Parathyroid adenoma (tissue), 2 donors: ENCODE data around the gene IL6.

Experiments
- H2AFZ ChIP-seq: fragments of 300-600 bp; sonication (generic); one replicate; pipeline ENCODE4 v1.7.0; 2017; ENCODE audit warnings: antibody characterized with exemption, mild to moderate bottlenecking
- H3K27ac ChIP-seq: fragments of 300-600 bp; sonication (generic); one replicate; pipeline ENCODE4 v1.7.0; 2017
- H3K27me3 ChIP-seq: fragments of 300-600 bp; sonication (generic); one replicate; pipeline ENCODE4 v1.7.0; 2017; ENCODE audit warnings: low read length; ENCODE audit not compliant: control insufficient read depth, insufficient read depth
- H3K36me3 ChIP-seq: fragments of 300-600 bp; sonication (generic); one replicate; pipeline ENCODE4 v1.7.0; 2017; ENCODE audit warnings: low read length; ENCODE audit not compliant: control insufficient read depth, insufficient read depth
- H3K4me1 ChIP-seq: fragments of 300-600 bp; sonication (generic); one replicate; pipeline ENCODE4 v1.7.0; 2017; ENCODE audit warnings: control low read depth
- H3K4me2 ChIP-seq: fragments of 300-600 bp; sonication (generic); one replicate; pipeline ENCODE4 v1.7.0; 2017; ENCODE audit warnings: low read length
- H3K4me3 ChIP-seq: fragments of 300-600 bp; sonication (generic); one replicate; pipeline ENCODE4 v1.7.0; 2017; ENCODE audit warnings: low read depth, low read length
- H3K79me2 ChIP-seq: fragments of 300-600 bp; sonication (generic); one replicate; pipeline ENCODE4 v1.7.0; 2017; ENCODE audit warnings: control low read depth
- H3K9ac ChIP-seq: fragments of 300-600 bp; sonication (generic); one replicate; pipeline ENCODE4 v1.7.0; 2017; ENCODE audit warnings: mild to moderate bottlenecking
- H3K9me3 ChIP-seq: fragments of 300-600 bp; sonication (generic); one replicate; pipeline ENCODE4 v1.7.0; 2017; ENCODE audit warnings: low read length; ENCODE audit not compliant: control insufficient read depth
- CTCF ChIP-seq: fragments of 300-600 bp; sonication (generic); IDR thresholded peaks from one replicate; pipeline ENCODE4 v1.7.0; 2017; ENCODE audit warnings: antibody characterized with exemption, mild to moderate bottlenecking
- donor health status: primary hyperparathyroidism.

IL6 gene

GRCh38 chr7:22713463-22713862 lies 13.5 kb upstream of the IL6 start:
- Histone ChIP-seq H3K27me3 (no peaks in the 10 kb centered on the region), H3K4me1 (no peaks in the 10 kb centered on the region), H3K4me3 (no peak overlapping the region), H2AFZ (no peak overlapping the region), H3K79me2 (no peaks in the 10 kb centered on the region), H3K4me2 (no peak overlapping the region), H3K9ac (no peak overlapping the region), H3K36me3 (no peaks in the 10 kb centered on the region), H3K27ac (no peak overlapping the region), H3K9me3 (no peaks in the 10 kb centered on the region)
- no peak for TF ChIP-seq CTCF

DNA sequence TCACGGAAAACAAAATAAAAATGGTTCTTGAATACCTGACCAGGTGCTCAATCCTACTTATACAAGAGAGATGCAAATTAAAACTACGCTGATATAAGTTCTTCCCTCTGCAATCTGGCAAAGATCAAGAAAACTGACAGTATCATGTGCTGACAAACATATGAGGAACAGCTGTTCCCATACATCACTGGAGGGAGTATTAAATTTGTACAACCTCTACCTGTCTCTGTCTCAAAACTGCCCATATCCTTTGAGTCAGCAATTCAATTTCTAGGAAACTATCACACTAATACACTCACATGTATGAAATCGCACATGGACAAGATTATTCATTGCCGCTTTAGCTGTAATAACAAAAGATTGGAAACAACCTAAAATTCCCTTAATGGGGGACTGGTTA lies 11.0 kb upstream of the IL6 start:
- no peak for TF ChIP-seq CTCF
- Histone ChIP-seq H3K4me1 (no peaks in the 10 kb centered on the region), H3K9me3 (no peaks in the 10 kb centered on the region), H3K27ac (no peak overlapping the region), H3K27me3 (no peaks in the 10 kb centered on the region), H3K79me2 (no peaks in the 10 kb centered on the region), H2AFZ (no peak overlapping the region), H3K9ac (no peak overlapping the region), H3K4me2 (no peak overlapping the region), H3K4me3 (no peak overlapping the region), H3K36me3 (no peaks in the 10 kb centered on the region)

DNA sequence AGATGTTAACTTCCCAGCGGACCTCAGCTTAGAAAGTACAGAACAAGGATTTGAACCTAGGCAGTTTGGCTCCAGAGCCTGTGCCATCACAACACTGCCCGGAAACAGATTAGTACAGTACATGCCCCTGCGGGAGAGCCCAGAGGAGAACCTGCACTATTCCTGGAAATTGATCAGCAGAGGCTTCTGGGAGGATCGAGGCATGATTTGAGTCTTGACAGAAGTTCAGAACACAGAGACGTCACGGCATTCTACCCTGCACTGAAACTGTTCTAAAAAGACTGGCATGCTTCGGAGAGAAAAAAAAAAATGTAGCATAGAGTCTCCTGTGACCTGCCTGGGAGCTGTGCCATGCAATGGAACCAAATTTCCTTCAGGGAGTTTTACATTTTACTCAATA lies 9.2 kb upstream of the IL6 start:
- H2AFZ ChIP-seq, result no peak overlapping the region
- H3K4me1 ChIP-seq, result no peaks in the 10 kb centered on the region
- no peaks in the 10 kb centered on the region for H3K79me2 ChIP-seq
- H3K4me2 ChIP-seq, result no peak overlapping the region
- no peak overlapping the region for H3K9ac ChIP-seq
- H3K9me3 ChIP-seq, result no peaks in the 10 kb centered on the region
- H3K36me3 ChIP-seq, result no peaks in the 10 kb centered on the region
- H3K4me3 ChIP-seq, result no peak overlapping the region
- no peak for TF ChIP-seq CTCF
- no peaks in the 10 kb centered on the region for H3K27me3 ChIP-seq
- H3K27ac ChIP-seq, result peak overlapping the region; percentile 33

GRCh38 chr7:22718200-22718711 lies 8.7 kb upstream of the IL6 start:
- Histone ChIP-seq H3K9ac (no peak overlapping the region), H3K27me3 (no peaks in the 10 kb centered on the region), H3K79me2 (no peaks in the 10 kb centered on the region), H3K4me2 (no peak overlapping the region), H3K27ac (peak overlapping the region; percentile 33), H3K4me3 (no peak overlapping the region), H3K4me1 (no peaks in the 10 kb centered on the region), H2AFZ (no peak overlapping the region), H3K9me3 (no peaks in the 10 kb centered on the region), H3K36me3 (no peaks in the 10 kb centered on the region)
- TF ChIP-seq CTCF, result no peak

- TF ChIP-seq CTCF, result no peak
- Histone ChIP-seq H3K4me3 (no peak overlapping the region), H3K36me3 (no peaks in the 10 kb centered on the region), H3K9ac (no peak overlapping the region), H3K9me3 (no peaks in the 10 kb centered on the region), H3K4me2 (no peak overlapping the region), H3K27ac (no peak overlapping the region), H3K4me1 (no peaks in the 10 kb centered on the region), H2AFZ (no peak overlapping the region), H3K79me2 (no peaks in the 10 kb centered on the region), H3K27me3 (no peaks in the 10 kb centered on the region)
Observed at GRCh38 chr7:22718911-22719420, 8.0 kb upstream of the IL6 start.
